ENCODE data around the gene IL31RA.

The IL31RA gene

DNA sequence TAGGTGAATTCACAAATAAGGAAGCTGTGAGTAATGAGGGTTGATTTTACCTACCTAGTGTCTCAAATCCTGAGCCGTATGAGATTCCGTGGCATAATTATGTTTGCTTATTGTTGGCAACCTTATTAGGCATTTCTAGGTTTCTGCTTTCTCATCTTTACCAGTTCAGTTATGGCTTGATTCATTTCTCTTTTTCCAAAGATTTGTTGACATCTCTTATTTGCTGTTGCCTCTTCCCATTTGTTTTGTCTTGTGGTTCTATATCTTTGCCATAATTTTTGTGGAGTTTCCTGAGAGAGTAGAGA, 470 bp downstream of the IL31RA start:
- Histone ChIP-seq H3K4me3 (ENCODE audit: control insufficient read depth in 1 of 7, extremely low read depth in 1 of 7, insufficient read depth in 4 of 7, low read depth in 2 of 7, low read length in 6 of 7) (no peak overlapping the region), H3K9me3 (ENCODE audit: control extremely low read depth in 1 of 5, control insufficient read depth in 4 of 5, insufficient read depth in 2 of 5, low read depth in 1 of 5, low read length in 4 of 5) (no peaks in the 10 kb centered on the region), H3K27ac (ENCODE audit: insufficient read depth in 1 of 2, low read depth in 1 of 2, low read length in 2 of 2, poor library complexity in 1 of 2, severe bottlenecking in 2 of 2) (no peak overlapping the region), H3K27me3 (replicated peaks in 2 of 5; ENCODE audit: control insufficient read depth in 4 of 5, insufficient read depth in 5 of 5, low read length in 4 of 5) (peaks cover 0 to 24% (median 1%) of the 10 kb centered on the region in 5 experiments), H3K4me1 (ENCODE audit: control extremely low read depth in 1 of 4, control insufficient read depth in 4 of 4, insufficient read depth in 4 of 4, low read length in 3 of 4) (peaks cover 3 to 17% (median 13%) of the 10 kb centered on the region in 4 experiments), H3K36me3 (ENCODE audit: control insufficient read depth in 4 of 4, insufficient read depth in 4 of 4, low read length in 3 of 4) (no peaks in the 10 kb centered on the region)
- DNase-seq: no peak
- CTCF ChIA-PET: interaction anchor here (1.1 to 1.8 kb wide), 2 partner anchors 13 to 23 kb away, joined by 3 to 4 read pairs; no protein-coding TSS in a partner anchor
- POLR2A ChIA-PET: no interaction called here
- no CpG with 5 or more reads among the region's 2 CpGs for WGBS (ENCODE audit: insufficient coverage)

DNA sequence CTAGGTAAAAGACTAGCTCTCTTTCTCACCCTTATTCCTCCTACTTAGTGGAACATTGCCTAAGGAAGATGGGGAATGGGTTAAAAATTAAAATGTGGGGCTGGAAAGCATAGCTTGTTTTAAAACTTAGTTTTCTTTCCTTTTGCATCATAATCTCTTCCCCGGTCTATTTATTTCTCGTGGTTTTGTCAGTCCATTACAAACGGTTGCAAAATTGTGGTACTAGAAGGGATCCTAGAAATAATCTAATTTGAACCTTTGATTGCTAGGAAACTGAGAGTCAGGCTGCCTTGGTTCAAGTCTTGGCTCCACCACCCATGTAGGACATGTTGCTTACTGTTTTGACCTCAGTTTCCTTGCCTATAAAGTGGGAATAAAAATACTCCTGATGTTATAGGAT, 1.3 kb downstream of the IL31RA start:
- no peak overlapping the region for H3K27ac ChIP-seq (ENCODE audit: insufficient read depth in 1 of 2, low read depth in 1 of 2, low read length in 2 of 2, poor library complexity in 1 of 2, severe bottlenecking in 2 of 2)
- peaks cover 3 to 25% (median 17%) of the 10 kb centered on the region in 4 experiments for H3K4me1 ChIP-seq (ENCODE audit: control extremely low read depth in 1 of 4, control insufficient read depth in 4 of 4, insufficient read depth in 4 of 4, low read length in 3 of 4)
- no peak for DNase-seq
- H3K4me3 ChIP-seq (ENCODE audit: control insufficient read depth in 1 of 7, extremely low read depth in 1 of 7, insufficient read depth in 4 of 7, low read depth in 2 of 7, low read length in 6 of 7): no peak overlapping the region
- no peaks in the 10 kb centered on the region for H3K9me3 ChIP-seq (ENCODE audit: control extremely low read depth in 1 of 5, control insufficient read depth in 4 of 5, insufficient read depth in 2 of 5, low read depth in 1 of 5, low read length in 4 of 5)
- H3K27me3 ChIP-seq (replicated peaks in 2 of 5; ENCODE audit: control insufficient read depth in 4 of 5, insufficient read depth in 5 of 5, low read length in 4 of 5): peaks cover 0 to 27% (median 1%) of the 10 kb centered on the region in 5 experiments
- ChIA-PET CTCF (interaction anchor here (0.7 to 1.2 kb wide), 3 partner anchors 13 to 92 kb away, joined by 3 read pairs; no protein-coding TSS in a partner anchor), POLR2A (no interaction called here)
- H3K36me3 ChIP-seq (ENCODE audit: control insufficient read depth in 4 of 4, insufficient read depth in 4 of 4, low read length in 3 of 4): no peaks in the 10 kb centered on the region
- WGBS (ENCODE audit: insufficient coverage): 70% methylated on average over 3 of the region's 3 CpGs

DNA sequence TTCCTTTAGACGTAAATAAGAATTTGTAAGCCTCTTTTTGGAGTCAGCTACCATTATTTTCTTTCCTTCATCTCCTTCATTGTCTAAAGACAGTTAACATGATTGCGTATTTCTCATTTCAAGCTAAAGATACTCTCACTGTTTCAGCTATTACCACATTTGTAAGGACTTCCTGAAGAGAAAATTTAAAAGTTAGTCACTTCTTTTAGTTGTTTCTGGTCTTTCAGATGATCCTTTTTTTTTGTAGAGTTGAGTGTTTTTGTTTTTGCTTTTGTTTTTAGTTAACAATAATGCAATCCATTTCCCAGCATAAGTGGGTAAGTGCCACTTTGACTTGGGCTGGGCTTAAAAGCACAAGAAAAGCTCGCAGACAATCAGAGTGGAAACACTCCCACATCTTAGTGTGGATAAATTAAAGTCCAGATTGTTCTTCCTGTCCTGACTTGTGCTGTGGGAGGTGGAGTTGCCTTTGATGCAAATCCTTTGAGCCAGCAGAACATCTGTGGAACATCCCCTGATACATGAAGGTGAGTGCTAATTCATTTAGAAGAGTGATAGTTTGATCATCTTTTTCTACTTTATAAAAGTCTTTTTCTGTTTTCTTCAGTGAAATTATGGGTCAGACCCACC, 2.0 kb downstream of the IL31RA start:
- POLR2A ChIA-PET: no interaction called here

DNA sequence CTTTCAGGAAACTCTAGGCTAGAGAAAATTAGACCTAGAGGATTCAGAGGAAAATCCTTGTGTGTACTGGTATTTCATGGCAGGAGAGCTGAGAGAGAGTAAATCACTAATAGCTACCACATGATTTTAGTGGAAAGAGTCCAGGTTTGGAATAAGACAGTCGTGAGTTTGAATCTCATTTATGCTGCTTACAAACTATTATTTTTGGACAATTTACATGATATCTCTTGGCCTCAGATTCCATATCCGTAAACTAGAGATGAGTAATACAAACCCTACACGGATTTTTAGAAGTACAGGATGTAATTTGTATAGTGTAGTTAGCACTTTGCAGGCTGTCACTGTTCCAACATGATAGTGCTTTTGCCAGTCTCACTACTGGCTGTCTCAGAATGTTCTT, 2.7 kb downstream of the IL31RA start:
- H3K4me3 ChIP-seq (ENCODE audit: control insufficient read depth in 1 of 7, extremely low read depth in 1 of 7, insufficient read depth in 4 of 7, low read depth in 2 of 7, low read length in 6 of 7): no peak overlapping the region
- DNase-seq: no peak
- 100% methylated on average over 1 of the region's 3 CpGs for WGBS (ENCODE audit: insufficient coverage)
- no peaks in the 10 kb centered on the region for H3K36me3 ChIP-seq (ENCODE audit: control insufficient read depth in 4 of 4, insufficient read depth in 4 of 4, low read length in 3 of 4)
- CTCF ChIA-PET: no interaction called here
- peaks cover 3 to 25% (median 17%) of the 10 kb centered on the region in 4 experiments for H3K4me1 ChIP-seq (ENCODE audit: control extremely low read depth in 1 of 4, control insufficient read depth in 4 of 4, insufficient read depth in 4 of 4, low read length in 3 of 4)
- no peaks in the 10 kb centered on the region for H3K9me3 ChIP-seq (ENCODE audit: control extremely low read depth in 1 of 5, control insufficient read depth in 4 of 5, insufficient read depth in 2 of 5, low read depth in 1 of 5, low read length in 4 of 5)
- H3K27me3 ChIP-seq (replicated peaks in 2 of 5; ENCODE audit: control insufficient read depth in 4 of 5, insufficient read depth in 5 of 5, low read length in 4 of 5): peaks cover 0 to 30% (median 1%) of the 10 kb centered on the region in 5 experiments
- H3K27ac ChIP-seq (ENCODE audit: insufficient read depth in 1 of 2, low read depth in 1 of 2, low read length in 2 of 2, poor library complexity in 1 of 2, severe bottlenecking in 2 of 2): no peak overlapping the region
- POLR2A ChIA-PET: no interaction called here

More for the DNA sequence above, 2.0 kb downstream of the IL31RA start:
- no peak overlapping the region for H3K27ac ChIP-seq (ENCODE audit: insufficient read depth in 1 of 2, low read depth in 1 of 2, low read length in 2 of 2, poor library complexity in 1 of 2, severe bottlenecking in 2 of 2)
- H3K9me3 ChIP-seq (ENCODE audit: control extremely low read depth in 1 of 5, control insufficient read depth in 4 of 5, insufficient read depth in 2 of 5, low read depth in 1 of 5, low read length in 4 of 5): no peaks in the 10 kb centered on the region
- peaks cover 3 to 25% (median 17%) of the 10 kb centered on the region in 4 experiments for H3K4me1 ChIP-seq (ENCODE audit: control extremely low read depth in 1 of 4, control insufficient read depth in 4 of 4, insufficient read depth in 4 of 4, low read length in 3 of 4)
- peaks cover 0 to 27% (median 0%) of the 10 kb centered on the region in 5 experiments for H3K27me3 ChIP-seq (replicated peaks in 2 of 5; ENCODE audit: control insufficient read depth in 4 of 5, insufficient read depth in 5 of 5, low read length in 4 of 5)
- CTCF ChIA-PET: interaction anchor here (0.7 to 1.2 kb wide), 2 partner anchors 19 to 92 kb away, joined by 3 read pairs; no protein-coding TSS in a partner anchor
- H3K4me3 ChIP-seq (ENCODE audit: control insufficient read depth in 1 of 7, extremely low read depth in 1 of 7, insufficient read depth in 4 of 7, low read depth in 2 of 7, low read length in 6 of 7): no peak overlapping the region
- no peaks in the 10 kb centered on the region for H3K36me3 ChIP-seq (ENCODE audit: control insufficient read depth in 4 of 4, insufficient read depth in 4 of 4, low read length in 3 of 4)
- DNase-seq: no peak
- WGBS (ENCODE audit: insufficient coverage): 100% methylated on average over 1 of the region's 3 CpGs

DNA sequence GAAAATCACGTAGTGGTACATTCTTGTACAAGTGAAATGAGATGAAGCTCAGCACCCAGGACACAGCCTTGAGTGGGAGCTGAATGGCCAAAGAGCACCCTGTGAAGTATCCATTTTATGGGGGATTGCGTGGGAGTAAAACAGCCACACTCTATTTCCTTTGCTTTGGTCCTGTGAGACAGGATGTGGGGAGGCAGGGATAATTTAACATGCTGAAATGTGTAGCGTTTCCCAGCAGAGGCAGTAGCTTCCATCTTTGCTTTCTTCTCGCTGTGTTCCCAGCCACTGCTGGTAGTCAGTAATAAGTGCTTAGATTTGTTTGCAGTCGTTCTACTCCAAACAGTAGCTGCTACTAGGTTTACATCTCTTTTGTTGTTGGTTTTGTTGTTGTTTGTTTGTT, 4.4 kb downstream of the IL31RA start:
- H3K4me3 ChIP-seq (ENCODE audit: control insufficient read depth in 1 of 7, extremely low read depth in 1 of 7, insufficient read depth in 4 of 7, low read depth in 2 of 7, low read length in 6 of 7): no peak overlapping the region
- H3K27ac ChIP-seq (ENCODE audit: insufficient read depth in 1 of 2, low read depth in 1 of 2, low read length in 2 of 2, poor library complexity in 1 of 2, severe bottlenecking in 2 of 2): no peak overlapping the region
- DNase-seq: peak in 2 of 3 donors; percentile 14 to 16
- ChIA-PET POLR2A (no interaction called here), CTCF (no interaction called here)
- peaks cover 3 to 25% (median 17%) of the 10 kb centered on the region in 4 experiments for H3K4me1 ChIP-seq (ENCODE audit: control extremely low read depth in 1 of 4, control insufficient read depth in 4 of 4, insufficient read depth in 4 of 4, low read length in 3 of 4)
- H3K27me3 ChIP-seq (replicated peaks in 2 of 5; ENCODE audit: control insufficient read depth in 4 of 5, insufficient read depth in 5 of 5, low read length in 4 of 5): peaks cover 0 to 35% (median 3%) of the 10 kb centered on the region in 5 experiments
- no peaks in the 10 kb centered on the region for H3K36me3 ChIP-seq (ENCODE audit: control insufficient read depth in 4 of 4, insufficient read depth in 4 of 4, low read length in 3 of 4)
- 69% methylated on average over 4 of the region's 5 CpGs for WGBS (ENCODE audit: insufficient coverage)
- H3K9me3 ChIP-seq (ENCODE audit: control extremely low read depth in 1 of 5, control insufficient read depth in 4 of 5, insufficient read depth in 2 of 5, low read depth in 1 of 5, low read length in 4 of 5): peaks cover 0 to under 1% (median 0%) of the 10 kb centered on the region in 5 experiments

DNA sequence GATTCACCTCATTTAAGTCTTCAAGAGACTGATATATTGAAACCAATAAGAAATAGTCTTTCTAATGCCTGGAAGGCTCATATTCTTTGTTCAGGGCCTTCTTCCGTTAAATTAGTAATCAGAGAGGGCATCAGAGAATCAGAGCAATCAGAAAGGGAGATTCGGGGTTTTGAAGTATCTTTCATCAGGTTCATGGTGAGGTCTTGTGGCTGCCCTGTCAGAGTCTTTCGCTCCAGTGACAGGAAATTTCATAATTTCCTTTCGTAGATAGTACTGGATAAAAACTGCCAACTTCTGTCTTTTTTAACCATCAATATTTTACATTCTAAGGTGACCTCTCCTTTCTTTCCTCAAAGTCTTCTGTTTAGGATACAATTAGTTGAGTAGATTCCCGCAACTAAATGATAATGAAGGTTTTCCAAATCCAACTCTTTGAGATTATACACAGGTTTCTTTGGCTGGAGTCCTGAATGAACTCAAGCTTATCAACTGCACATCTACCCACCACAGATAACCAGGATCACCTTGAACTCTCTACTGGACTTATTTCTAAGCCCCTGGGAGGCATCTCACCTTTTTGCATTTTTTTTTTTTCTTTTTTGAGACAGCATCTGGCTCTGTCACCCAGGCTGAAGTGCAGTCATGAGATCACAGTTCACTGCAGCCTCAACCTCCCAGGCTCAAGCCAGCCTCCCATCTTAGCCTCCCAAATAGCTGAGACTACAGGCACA, 5.5 kb downstream of the IL31RA start:
- ChIA-PET POLR2A (no interaction called here), CTCF (no interaction called here)
- 38% methylated on average over 4 of the region's 5 CpGs for WGBS (ENCODE audit: insufficient coverage)
- peaks cover 3 to 25% (median 17%) of the 10 kb centered on the region in 4 experiments for H3K4me1 ChIP-seq (ENCODE audit: control extremely low read depth in 1 of 4, control insufficient read depth in 4 of 4, insufficient read depth in 4 of 4, low read length in 3 of 4)
- no peak overlapping the region for H3K27ac ChIP-seq (ENCODE audit: insufficient read depth in 1 of 2, low read depth in 1 of 2, low read length in 2 of 2, poor library complexity in 1 of 2, severe bottlenecking in 2 of 2)
- peak; percentile 42 to 78 (median 74) for DNase-seq
- H3K27me3 ChIP-seq (replicated peaks in 2 of 5; ENCODE audit: control insufficient read depth in 4 of 5, insufficient read depth in 5 of 5, low read length in 4 of 5): peaks cover 0 to 35% (median 3%) of the 10 kb centered on the region in 5 experiments
- H3K9me3 ChIP-seq (ENCODE audit: control extremely low read depth in 1 of 5, control insufficient read depth in 4 of 5, insufficient read depth in 2 of 5, low read depth in 1 of 5, low read length in 4 of 5): peaks cover 0 to 4% (median 0%) of the 10 kb centered on the region in 5 experiments
- no peaks in the 10 kb centered on the region for H3K36me3 ChIP-seq (ENCODE audit: control insufficient read depth in 4 of 4, insufficient read depth in 4 of 4, low read length in 3 of 4)
- H3K4me3 ChIP-seq (ENCODE audit: control insufficient read depth in 1 of 7, extremely low read depth in 1 of 7, insufficient read depth in 4 of 7, low read depth in 2 of 7, low read length in 6 of 7): peak overlapping the region in 1 of 7 experiments; percentile 33

DNA sequence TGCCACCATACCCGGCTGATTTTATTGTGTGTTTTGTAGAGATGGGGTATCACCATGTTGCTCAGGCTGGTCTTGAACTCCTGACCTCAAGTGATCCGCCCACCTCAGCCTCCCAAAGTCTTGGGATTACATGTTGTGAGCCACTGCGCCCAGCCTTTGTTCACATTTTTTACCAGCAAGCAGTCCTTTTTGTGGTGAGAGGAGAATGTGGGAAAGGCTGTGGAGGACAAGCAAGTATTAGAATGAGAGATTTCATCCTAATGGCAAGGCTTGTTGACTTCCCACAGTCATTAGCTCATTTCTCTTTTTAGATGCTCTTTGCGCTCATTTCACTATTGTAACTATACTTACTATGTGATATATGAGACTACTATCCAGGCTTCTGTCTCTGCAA, 6.1 kb downstream of the IL31RA start:
- ChIA-PET CTCF (no interaction called here), POLR2A (no interaction called here)
- no CpG with 5 or more reads among the region's 4 CpGs for WGBS (ENCODE audit: insufficient coverage)
- DNase-seq: no peak
- no peaks in the 10 kb centered on the region for H3K36me3 ChIP-seq (ENCODE audit: control insufficient read depth in 4 of 4, insufficient read depth in 4 of 4, low read length in 3 of 4)
- H3K4me3 ChIP-seq (ENCODE audit: control insufficient read depth in 1 of 7, extremely low read depth in 1 of 7, insufficient read depth in 4 of 7, low read depth in 2 of 7, low read length in 6 of 7): no peak overlapping the region
- no peak overlapping the region for H3K27ac ChIP-seq (ENCODE audit: insufficient read depth in 1 of 2, low read depth in 1 of 2, low read length in 2 of 2, poor library complexity in 1 of 2, severe bottlenecking in 2 of 2)
- peaks cover 3 to 25% (median 17%) of the 10 kb centered on the region in 4 experiments for H3K4me1 ChIP-seq (ENCODE audit: control extremely low read depth in 1 of 4, control insufficient read depth in 4 of 4, insufficient read depth in 4 of 4, low read length in 3 of 4)
- H3K9me3 ChIP-seq (ENCODE audit: control extremely low read depth in 1 of 5, control insufficient read depth in 4 of 5, insufficient read depth in 2 of 5, low read depth in 1 of 5, low read length in 4 of 5): peaks cover 0 to 4% (median 0%) of the 10 kb centered on the region in 5 experiments
- H3K27me3 ChIP-seq (replicated peaks in 2 of 5; ENCODE audit: control insufficient read depth in 4 of 5, insufficient read depth in 5 of 5, low read length in 4 of 5): peaks cover 0 to 35% (median 3%) of the 10 kb centered on the region in 5 experiments

Measured in common myeloid progenitor, CD34-positive (primary cell).